HL-60/S4 treated with phorbol 12-myristate 13-acetate at 8.2 ng/mL for 4 days and 3 days (cell line): Measurements from ENCODE around the gene FAM53B.

ENCODE experiments used
- in situ Hi-C: fragments of 300-500 bp; cut with MboI; formaldehyde crosslinking; loops from 2 replicates; pipeline ENCODE4 v1.15.0; 2022; ENCODE audit warnings: low sequenced_read_pairs

FAM53B gene

DNA sequence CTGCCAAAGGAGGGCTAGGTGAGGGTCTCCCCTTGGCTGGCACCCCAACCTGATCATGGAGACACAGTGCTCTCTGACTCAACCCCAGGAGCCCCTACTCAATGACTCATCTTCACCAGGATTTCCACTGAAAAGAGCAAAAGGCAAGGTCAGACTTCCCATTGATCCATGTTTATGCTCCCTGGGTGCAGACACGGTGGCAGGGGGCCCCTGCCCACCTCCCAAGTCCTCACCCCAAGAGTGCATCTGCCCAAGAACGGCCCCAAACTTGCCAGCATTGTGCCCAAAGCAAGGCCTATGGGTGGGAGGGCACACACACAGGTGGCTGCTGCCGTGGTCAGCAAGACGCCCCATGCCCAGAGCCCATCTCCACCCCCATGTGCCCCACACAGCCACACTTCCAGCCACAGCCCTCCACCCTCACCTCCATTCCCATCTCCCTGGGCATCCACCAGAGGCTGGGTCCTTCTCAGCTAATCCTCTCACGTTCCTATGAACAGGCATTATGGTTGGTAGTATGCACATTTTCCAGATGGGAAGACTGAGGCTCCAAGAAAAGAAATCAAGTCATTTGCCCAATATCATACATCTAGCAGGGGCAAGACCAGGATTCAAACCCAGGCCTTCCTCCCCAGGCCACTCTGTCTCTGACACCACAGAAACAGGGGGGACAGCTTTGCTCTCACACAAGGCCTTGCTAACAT, 31.3 kb downstream of the FAM53B start:
- in situ Hi-C loops, result no loop called here

DNA sequence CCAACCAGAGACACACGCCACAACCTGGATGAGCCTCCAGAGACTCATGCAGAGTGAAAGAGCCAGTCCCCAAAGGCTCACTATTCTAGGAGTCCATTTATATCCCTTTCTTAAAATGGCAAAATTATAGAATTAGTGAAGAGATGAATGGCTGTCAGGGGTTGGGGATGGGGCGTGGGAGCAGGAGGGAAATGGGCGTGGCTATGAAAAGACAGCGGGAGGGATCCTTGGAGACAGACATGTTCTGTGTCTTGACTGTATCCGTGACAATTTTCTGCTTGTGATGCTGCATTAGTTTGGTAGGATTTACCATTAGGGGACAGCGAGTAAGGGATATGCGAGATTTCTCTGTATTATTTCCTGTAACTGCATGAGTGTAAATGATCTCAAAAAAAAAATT, 33.0 kb downstream of the FAM53B start:
- in situ Hi-C loops, result no loop called here

DNA sequence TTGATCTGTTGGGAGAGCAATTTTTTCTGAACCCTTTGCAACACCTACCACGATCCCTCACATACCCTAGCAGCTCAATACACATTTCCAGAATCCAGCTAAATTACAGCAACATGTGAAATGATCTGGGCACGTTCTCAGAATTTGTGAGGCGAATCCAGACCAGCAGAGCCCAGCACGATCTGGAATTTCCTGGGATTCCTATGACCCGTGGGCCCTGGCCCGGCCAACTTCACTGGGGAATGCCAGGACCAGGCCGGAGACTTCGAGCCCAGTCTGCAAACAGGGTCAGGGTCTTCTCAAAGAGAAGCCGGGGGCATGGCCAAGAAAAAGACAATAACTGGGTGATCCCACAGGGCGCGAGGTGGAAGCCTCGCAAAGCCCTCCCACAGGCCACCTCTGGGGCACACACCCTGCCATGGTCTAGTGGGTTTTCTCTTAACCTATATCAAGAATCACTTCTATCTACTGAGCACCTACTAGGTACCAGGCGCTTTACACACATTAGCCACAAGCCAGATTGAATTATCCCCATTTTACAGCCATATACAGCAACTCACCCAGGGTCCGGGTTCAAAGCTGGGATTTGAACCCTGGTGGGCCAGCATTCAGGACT, 33.8 kb downstream of the FAM53B start:
- in situ Hi-C loops, result no loop called here

DNA sequence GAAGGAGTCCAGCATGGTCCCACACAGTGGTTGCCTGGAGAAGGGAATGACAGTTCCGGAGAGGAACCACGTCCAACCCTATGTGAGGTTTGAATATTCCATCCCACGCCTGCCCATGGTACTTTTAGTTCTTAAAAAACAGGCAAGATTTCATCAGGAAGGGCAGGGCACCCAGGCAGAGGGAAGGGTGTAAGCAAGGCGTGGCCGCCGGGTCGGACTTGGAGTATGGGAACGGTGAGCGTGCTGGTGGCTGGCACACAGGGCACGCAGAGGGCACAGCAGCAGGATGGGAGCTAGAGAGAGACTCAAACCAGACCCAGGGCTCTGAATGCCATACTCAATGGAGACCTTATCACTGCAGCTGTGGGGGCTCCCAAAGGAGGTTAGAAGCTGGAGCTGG, 34.3 kb downstream of the FAM53B start:
- in situ Hi-C loops, result no loop called here

DNA sequence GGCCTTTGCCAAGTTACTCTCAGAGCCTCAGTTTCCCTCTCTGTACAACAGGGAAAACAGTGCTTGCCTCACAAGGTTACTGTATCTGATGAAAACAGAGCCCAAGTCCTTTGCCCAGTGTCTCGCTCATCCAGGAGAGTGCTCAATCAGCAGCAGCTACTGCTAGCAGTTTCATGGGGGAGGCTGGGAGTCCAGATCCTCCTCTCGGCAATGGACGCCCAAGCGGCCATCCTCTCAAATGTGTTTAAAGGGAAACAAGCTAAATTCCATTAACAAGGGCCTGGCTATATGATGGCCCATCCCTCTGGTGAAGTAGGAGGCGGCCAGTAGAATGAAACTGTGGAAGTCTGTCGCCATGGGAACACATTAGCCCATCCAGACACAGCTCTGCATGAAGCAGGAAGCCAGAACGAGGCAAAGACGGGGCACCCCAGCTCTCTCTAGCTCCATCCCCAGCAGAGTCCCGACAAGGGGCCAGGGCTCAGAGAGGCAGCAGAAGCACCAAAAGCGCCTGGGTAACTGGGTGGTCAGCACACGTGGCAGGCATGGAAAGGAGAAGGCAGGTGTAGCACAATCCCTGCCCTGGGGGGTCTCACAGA, 35.2 kb downstream of the FAM53B start:
- in situ Hi-C loops, result no loop called here

DNA sequence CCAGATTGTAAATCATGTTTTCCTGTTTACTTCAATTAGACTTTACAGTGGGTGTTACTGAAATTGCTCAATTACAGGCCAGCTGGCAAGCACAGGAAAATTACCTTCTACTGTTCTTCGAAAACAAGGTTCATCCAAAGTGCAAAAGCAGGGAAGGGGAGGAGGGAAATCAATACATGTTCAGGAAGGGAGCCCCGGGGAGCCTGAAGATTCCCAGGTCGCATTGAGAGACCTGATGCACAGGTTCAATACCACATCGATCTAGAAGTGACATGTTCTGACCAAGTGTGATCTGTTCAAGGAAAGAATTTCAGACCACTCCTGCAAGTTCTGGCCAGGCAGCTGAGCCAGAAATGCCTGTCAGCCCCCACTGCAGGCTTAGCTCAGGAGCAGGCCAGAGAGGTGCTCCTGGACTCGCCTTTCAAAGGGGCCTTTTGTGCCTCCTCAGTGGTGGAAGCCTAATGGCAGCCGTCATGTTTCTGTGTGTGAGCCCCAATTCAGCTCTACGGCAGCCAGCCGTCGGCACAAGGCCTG, 35.9 kb downstream of the FAM53B start:
- in situ Hi-C loops, result no loop called here

DNA sequence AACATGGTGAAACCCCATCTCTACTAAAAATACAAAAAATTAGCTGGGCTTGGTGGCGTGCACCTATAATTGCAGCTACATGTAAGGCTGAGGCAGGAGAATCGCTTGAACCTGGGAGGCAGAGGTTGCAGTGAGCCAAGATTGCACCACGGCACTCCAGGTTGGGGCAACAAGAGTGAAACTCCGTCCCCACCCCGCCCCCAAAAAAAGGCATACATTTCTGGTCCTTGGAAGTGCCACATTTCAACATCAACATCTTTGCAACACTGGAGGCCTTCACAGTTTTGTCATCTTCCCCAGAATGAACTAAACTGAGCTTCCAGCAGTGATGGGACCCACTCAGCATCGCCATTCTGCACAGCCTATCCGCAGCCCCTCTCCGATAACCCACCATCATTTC, 36.6 kb downstream of the FAM53B start:
- in situ Hi-C loops, result no loop called here

DNA sequence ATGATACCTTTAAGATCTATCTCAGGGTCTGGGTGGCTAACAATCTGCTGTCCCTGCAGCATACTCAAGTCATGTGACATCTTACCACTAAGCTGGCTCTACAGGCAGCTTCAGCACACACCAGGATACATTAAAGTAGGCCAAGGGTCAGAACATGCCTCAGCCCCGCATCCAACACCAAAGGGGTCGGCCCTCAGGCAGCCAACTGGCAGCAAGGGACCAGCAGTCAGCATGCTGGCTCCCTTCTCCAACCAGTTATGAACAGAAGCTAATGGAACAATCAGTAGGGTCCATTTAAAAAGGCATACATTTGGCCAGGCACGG, 37.1 kb downstream of the FAM53B start:
- in situ Hi-C loops, result no loop called here

DNA sequence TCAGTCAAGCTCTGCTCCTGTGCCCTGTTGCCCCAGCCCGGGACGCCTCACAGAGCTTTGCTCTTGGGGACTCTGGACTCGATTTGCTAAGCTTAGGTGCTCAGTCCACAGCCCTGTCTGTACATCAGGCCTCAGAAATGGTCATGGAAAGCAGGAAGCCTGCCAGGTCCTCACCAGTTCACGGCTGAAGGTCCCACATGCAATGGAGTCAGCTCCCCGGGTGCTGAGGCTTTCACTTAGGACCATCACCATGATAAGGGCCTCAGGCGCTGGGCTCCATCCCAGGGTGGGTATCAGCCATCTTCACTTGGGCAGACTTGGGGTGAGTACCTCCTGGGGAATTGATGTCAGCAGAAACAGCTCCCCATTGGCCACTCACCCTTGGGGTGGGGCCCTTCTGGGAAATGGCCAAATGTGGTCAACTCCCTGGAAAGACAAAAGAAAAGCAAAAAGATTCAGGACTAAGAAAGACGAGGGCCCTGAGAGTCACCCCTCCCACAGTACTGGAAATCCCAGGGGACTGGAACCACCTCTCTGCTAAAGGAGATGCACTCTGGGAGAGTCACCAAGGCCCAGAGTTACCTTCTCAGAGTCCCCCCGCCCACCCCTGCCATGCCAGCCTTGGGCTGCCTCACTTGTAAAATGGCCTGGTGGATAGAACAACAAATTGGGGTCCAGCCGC, 37.6 kb downstream of the FAM53B start:
- in situ Hi-C loops, result no loop called here

DNA sequence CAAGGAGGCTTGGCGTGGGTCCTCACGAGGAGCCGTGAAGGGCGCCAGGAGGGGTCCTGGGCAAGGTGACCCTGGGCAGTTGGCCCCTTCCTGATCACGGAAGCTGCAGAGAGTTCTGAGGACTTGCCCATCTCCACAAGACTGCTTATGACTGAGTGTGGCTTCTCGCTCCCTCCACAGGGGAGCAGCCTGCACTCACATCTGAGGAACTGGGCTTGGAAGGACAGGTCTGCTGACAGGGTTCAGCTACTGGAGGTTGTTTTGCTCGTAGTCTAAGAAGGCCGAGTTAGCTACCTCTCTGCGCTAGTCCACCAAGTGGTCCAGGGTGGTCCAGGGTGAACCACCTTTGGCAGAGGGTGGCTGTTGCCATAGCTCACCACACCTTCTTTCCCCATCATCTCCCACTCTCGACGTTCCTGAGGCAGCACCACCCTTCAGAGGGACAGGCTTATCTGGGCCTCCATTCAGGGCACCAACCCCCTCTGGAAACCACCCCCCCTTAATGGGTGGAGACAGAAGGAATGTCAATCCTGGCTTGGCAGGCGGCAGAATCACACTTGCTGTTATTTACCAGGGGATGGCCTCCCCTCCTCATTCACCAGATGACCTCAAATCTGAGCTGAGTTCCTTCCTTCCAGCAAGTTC, 38.2 kb downstream of the FAM53B start:
- in situ Hi-C loops, result no loop called here

DNA sequence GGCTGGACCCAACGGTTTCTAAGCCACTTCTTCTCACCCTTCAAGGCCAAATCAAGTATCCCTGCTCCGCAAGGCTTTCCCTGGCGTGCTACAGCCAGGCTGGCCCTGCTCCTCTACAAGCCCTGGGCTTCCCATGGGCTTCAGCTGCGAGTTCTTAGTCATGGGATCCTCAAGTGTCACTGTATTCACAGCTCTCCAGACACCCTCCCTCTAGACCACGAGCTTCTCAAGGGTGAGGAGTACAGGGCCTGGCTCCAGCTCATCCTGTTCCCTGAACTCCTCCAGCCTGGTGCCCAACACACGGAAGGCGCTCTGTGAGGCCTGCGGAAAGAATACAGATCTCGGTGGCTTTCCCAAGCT, 38.8 kb downstream of the FAM53B start:
- in situ Hi-C loops, result no loop called here

DNA sequence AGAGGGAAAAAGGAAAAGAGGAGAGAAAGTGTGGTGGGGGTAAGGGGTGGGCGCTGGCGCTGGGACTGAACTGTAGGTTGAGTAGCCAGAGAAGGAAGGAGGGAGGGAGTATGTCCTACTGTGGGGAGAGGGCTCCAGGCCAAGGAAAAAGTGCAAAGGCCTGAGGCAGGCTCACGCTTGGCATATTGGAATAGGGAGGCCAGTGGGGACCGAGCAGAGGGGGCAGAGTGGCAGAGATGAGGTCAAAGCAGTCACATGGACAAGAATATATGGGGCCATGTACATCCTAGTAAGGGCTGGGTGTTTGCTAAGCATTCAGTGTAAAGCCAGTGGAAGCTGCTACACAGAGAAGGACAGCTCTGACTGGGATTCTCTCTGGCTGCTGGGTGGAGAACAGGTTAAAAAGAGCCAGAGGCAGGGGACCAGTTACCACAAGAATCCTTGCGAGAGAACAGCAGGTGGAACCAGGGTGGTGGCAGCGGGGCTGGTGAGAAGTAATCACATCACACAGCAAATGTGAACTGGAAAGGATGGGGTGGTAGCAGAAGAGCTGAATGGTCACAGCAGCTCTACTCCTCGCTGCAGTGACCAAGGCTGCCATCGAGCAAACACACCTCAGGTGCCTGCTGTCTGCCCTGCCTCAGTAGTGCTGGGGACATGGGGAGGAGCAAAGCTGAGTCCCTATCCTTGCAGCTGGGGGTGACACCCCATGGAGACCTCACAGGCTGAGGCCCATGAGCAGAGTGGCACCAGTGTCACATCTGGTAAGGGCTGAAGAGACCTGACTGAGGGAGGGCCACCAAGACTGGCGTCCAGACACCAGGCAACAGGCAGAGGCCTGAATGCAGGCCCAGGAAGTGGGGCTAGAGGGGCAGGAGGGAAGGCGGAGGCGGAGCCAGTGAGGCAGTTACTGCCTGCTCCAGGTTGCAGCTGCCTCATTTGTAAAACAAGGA, 39.5 kb downstream of the FAM53B start:
- in situ Hi-C loops, result no loop called here

DNA sequence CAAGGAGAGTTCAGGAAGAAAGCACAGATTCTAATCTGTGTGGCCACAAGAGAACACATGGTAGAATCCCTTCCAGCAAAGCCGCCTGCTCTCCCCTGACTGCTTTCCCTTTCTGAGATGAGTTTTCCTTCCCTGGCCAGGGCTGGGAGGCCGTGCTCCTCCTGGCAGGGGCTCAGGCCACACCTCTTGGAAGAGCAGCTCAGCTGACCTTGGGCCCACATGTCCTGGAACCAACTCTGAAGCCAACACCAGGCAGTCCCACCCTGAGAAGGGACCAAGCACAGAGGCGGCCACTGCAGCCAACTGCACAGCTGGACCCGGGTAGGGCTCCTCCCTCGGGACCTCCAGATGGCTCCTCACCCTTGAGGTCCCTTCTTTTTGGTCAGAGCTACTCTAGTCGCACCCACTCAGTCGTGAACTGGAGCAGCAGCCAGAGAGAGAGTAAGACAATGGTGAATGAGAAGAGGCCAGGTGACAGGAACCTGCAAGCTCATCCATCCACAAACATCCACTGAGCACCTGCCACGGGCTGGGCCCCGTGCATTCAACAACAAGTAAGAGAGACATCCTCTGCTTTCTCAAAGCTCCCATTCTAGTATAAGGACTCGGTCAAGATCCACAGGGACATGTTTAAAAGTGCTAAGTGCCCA, 40.3 kb downstream of the FAM53B start:
- in situ Hi-C loops, result no loop called here

DNA sequence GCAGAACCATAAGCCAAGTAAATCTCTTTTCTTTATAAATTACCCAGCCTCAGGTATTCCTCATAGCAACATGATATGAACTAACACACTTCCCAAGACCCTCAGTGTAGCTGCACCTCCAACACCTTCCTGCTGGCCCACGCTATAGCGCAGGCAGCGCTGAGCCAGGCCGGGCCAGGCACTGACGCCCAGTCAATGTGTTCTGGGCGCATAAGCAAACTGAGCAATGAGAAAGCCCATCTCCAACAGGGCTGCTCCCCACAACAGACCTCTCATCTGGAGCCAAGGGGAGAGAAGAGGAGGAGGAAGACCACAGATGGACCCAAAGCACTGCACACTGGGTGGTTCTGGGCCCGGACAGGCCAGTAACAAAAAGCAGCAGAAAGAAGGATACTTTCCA, 40.8 kb downstream of the FAM53B start:
- in situ Hi-C loops, result no loop called here

DNA sequence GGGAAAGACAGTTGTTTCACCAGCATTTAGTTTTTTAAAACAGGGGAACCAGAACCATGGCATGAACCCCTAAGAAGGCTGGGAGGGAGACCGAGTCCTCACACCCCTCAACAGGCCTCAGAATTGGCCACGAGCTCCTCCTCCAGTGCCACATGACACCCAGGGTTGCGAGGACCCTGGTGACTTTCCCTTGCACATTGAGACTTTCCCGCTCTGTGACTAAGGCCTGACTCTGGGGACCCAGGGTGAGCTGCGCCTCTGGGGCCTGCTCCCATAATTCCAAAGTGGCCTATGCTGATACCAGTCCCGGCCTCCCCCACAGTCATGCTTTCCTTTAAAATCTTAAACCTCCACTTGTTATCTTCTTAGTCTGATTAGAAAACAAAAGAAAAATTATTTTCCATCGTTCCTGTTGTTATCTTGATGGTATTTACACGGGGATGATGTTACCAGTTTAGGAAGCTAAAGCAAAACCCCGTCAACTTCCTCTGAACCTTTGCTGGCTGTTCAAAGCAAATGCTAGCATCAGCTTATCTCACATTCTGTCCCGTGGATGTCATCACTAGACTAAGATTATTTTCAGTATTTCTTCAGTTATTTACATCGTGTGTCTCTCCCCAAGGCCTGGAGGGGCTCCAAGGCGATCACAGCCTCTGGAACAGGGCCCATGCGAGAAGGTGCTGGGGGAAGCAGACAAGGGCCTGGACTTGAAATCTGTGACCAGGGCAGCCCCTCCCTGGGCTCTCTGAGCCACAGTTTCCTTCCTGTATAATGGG, 42.1 kb downstream of the FAM53B start:
- in situ Hi-C loops, result no loop called here

DNA sequence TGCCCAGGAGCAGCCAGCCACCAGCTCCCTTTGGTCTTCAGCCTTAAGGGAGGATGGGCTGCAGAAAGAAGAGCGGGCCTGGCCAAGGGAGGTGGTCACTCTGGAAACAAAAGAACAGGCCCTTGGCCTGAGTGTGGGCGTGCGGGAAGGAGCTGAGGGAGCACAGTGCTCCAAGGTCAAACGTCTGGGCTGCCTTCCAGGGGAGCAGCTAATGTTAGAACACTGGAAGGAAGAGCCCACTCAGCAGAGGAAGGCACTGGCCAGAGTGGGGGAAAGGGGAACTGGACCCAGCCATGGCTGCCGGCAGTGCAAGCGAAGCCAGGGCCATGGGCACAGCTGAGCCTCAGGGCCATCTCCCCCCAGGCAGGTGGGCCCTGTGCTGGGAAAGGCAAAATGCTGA, 42.7 kb downstream of the FAM53B start:
- in situ Hi-C loops, result no loop called here

DNA sequence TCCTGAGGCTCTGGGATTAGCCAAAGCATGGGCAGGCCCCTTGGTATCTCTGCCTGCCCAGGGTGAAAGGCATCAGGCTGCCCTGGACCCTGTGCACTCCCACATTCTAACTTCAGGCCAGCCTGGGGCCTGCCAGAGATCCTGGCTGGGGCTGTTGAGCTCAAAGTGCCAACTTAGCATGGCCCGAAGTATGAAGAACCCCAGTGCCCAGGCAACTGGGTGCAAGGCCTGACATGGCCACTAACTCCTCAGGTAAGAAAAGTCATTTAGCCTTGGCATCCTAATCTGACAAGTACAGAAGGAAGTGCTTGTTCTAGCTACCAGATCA, 43.2 kb downstream of the FAM53B start:
- in situ Hi-C loops, result no loop called here

DNA sequence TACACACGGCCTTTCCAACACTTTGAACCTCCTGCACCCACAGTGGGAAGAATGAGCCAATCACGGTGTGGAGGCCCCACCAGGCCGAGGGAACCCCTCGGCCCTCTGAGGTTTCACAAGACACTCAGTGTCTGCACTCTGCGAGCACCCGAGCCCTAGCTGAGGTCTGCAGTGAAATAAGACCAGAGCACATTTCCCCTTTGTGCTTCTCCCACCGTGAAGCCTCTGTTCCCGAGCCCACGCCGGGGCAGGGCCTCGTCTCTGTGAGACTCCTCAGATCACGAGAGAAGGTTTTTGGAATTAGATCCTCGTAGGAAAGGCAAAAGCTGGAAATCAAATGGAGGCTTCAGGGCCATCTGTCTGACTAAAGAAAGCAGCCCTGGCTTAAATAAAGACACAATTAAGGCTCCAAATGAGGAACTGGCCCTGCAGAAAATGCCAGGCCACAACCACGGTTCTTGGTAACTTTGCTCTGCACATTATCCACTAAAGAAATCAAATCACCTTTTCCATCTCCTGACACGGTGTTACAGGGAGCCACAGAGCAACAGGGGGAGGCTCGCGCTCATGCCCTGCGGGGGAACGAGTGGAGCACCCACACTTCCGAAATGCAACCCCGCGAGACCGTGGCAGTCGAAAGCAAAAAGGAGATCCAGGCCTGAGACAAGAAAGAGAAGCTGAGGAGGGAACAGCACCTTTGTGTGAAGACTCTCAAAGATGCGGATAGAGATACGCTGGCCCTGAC, 43.7 kb downstream of the FAM53B start:
- in situ Hi-C loops, result no loop called here
